ENCODE data around the gene PROCR. TPM values are rescaled to one million over a fixed set of nuclear protein-coding genes. Genes with fewer than 3 reads are reported as not detected.
"Not testable (repeated sequence)": the region's sequence is repeated elsewhere in the genome, so short reads cannot be mapped to it uniquely, and the experiment has no call there.

Gene PROCR
- polyA plus RNA-seq, 3 donors, result 7.4 to 9.4 (median 8.7) TPM

GRCh38 chr20:35190556-35190955 is 18.7 kb downstream of the PROCR start:
- no peak for DNase-seq

GRCh38 chr20:35191419-35192117 is 19.7 kb downstream of the PROCR start:
- no peak for DNase-seq

- no peak for DNase-seq
These were observed 20.4 kb downstream of the PROCR start for GRCh38 chr20:35192118-35192872.

- DNase-seq, result not testable (repeated sequence)
These were observed 21.3 kb downstream of the PROCR start for GRCh38 chr20:35193031-35193791.

GRCh38 chr20:35196313-35196712 is 24.4 kb downstream of the PROCR start:
- no peak for DNase-seq

GRCh38 chr20:35199740-35200139 is 27.9 kb downstream of the PROCR start:
- no peak for DNase-seq

- DNase-seq, result no peak
These were observed 28.4 kb downstream of the PROCR start for GRCh38 chr20:35200267-35200666.

- DNase-seq, result not testable (repeated sequence)
These were observed 29.6 kb downstream of the PROCR start for GRCh38 chr20:35201467-35201866.

- no peak for DNase-seq
These were observed 34.9 kb downstream of the PROCR start for GRCh38 chr20:35206802-35207201.

- DNase-seq, result peak; percentile 76
These were observed 36.2 kb downstream of the PROCR start for GRCh38 chr20:35207950-35208611.

GRCh38 chr20:35215066-35215956 is 43.4 kb downstream of the PROCR start:
- DNase-seq, result no peak

GRCh38 chr20:35216541-35216940 is 44.7 kb downstream of the PROCR start:
- DNase-seq, result no peak

GRCh38 chr20:35223941-35224340 is 52.1 kb downstream of the PROCR start:
- DNase-seq, result no peak

- DNase-seq, result no peak
These were observed 52.7 kb downstream of the PROCR start for GRCh38 chr20:35224536-35224935.

- DNase-seq, result no peak
These were observed 53.6 kb downstream of the PROCR start for GRCh38 chr20:35225319-35226125.

- DNase-seq, result no peak
These were observed 54.4 kb downstream of the PROCR start, which contains the start of gene MMP24 for GRCh38 chr20:35226126-35226883. MMP24 (plus strand) TSS chr20:35226690; CDS start chr20:35226739, 49 bp downstream.
